ENCODE measurements around the gene SCTR. TPM values are rescaled to one million over a fixed set of nuclear protein-coding genes. Genes with fewer than 3 reads are reported as not detected.

Gene SCTR
- total and polyA plus RNA-seq, 2 of the 8 experiments (the other 6 are each of a cell fraction or from before 2014, with no cell fraction given) = 0.15 TPM; not detected in 1

- no peak for TF ChIP-seq KDM5A (IDR thresholded peaks at IDR 0.05; ENCODE audit: low read length)
- TF ChIP-seq SRF (IDR thresholded peaks at IDR 0.05; ENCODE audit: low read depth, low read length) = no peak
- no peak for TF ChIP-seq BRCA1 (IDR thresholded peaks at IDR 0.05; ENCODE audit: low read depth, low read length)
- no peak for TF ChIP-seq TAF7 (optimal IDR thresholded peaks at IDR 0.05; ENCODE audit: borderline replicate concordance, low read depth, low read length)
- TF ChIP-seq, protein P1, sequence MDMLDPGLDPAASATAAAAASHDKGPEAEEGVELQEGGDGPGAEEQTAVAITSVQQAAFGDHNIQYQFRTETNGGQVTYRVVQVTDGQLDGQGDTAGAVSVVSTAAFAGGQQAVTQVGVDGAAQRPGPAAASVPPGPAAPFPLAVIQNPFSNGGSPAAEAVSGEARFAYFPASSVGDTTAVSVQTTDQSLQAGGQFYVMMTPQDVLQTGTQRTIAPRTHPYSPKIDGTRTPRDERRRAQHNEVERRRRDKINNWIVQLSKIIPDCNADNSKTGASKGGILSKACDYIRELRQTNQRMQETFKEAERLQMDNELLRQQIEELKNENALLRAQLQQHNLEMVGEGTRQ (IDR thresholded peaks at IDR 0.05; ENCODE audit: low read length) = no peak
- TF ChIP-seq HDAC6 (IDR thresholded peaks at IDR 0.05; ENCODE audit: low read depth, low read length) = no peak
- no peak for TF ChIP-seq FOSL1 (IDR thresholded peaks at IDR 0.05; ENCODE audit: insufficient read depth, low read depth, low read length)
Measured at GRCh38 chr2:119469661-119470297, 54.5 kb downstream of the SCTR start (continued).

All from H1 (cell line).